Measurements from ENCODE around the gene NEK6.

- TF ChIP-seq ZNF70 (CRISPR knock-in tag; IDR thresholded peaks at IDR 0.05) = no peak
- no peak for TF ChIP-seq PATZ1 (CRISPR knock-in tag; IDR thresholded peaks at IDR 0.05; ENCODE audit: borderline replicate concordance)
- no peak for TF ChIP-seq BACH2 (CRISPR knock-in tag; IDR thresholded peaks at IDR 0.05; ENCODE audit: borderline replicate concordance)
- no peak for TF ChIP-seq PPARA (CRISPR knock-in tag; IDR thresholded peaks at IDR 0.05; ENCODE audit: borderline replicate concordance)
- no peak for TF ChIP-seq RARB (CRISPR knock-in tag; IDR thresholded peaks at IDR 0.05)
- no peak for TF ChIP-seq CSDC2 (CRISPR knock-in tag; IDR thresholded peaks at IDR 0.05)
- no peak for TF ChIP-seq ESRRG (CRISPR knock-in tag; IDR thresholded peaks at IDR 0.05)
- no peak for TF ChIP-seq GLIS3 (CRISPR knock-in tag; IDR thresholded peaks at IDR 0.05)
- no peak for TF ChIP-seq TCF4 (CRISPR knock-in tag; IDR thresholded peaks at IDR 0.05; ENCODE audit: borderline replicate concordance)
- TF ChIP-seq ZNF565 (CRISPR knock-in tag; conservative IDR thresholded peaks at IDR 0.05; ENCODE audit: low read depth) = no peak
- TF ChIP-seq ZFP3 (CRISPR knock-in tag; IDR thresholded peaks at IDR 0.05) = no peak
- TF ChIP-seq OSR1 (CRISPR knock-in tag; IDR thresholded peaks at IDR 0.05) = no peak
- no peak for TF ChIP-seq ISL1 (CRISPR knock-in tag; IDR thresholded peaks at IDR 0.05)
- TF ChIP-seq ZFP30 (CRISPR knock-in tag; IDR thresholded peaks at IDR 0.05) = no peak
These were observed 39.2 kb upstream of the NEK6 start for GRCh38 chr9:124218438-124218982.

All from SK-N-SH treated with all-trans-retinoic acid at 6 μM for 48 hours (cell line).